Endodermal cell (in vitro differentiated cells): ENCODE measurements around the gene CYBC1. TPM values are rescaled to one million over a fixed set of nuclear protein-coding genes. Genes with fewer than 3 reads are reported as not detected.

Source experiments
- DNase-seq: peaks from one replicate; pipeline ENCODE4 v3.0.0-alpha.2; 2017
- H3K27ac ChIP-seq: 2 replicates; pipeline ENCODE4 v1.5.1; 2013; ENCODE audit warnings: mild to moderate bottlenecking, low read depth, low read length, moderate library complexity
- H3K27me3 ChIP-seq: 2 replicates; pipeline ENCODE4 v1.6.1; 2013; ENCODE audit warnings: mild to moderate bottlenecking, low read length, moderate library complexity; ENCODE audit not compliant: insufficient read depth, control insufficient read depth, poor library complexity, severe bottlenecking
- H3K36me3 ChIP-seq: 2 replicates; pipeline ENCODE4 v1.7.0; 2013; ENCODE audit warnings: mild to moderate bottlenecking, low read length, moderate library complexity; ENCODE audit not compliant: control insufficient read depth, insufficient read depth
- H3K4me1 ChIP-seq: one replicate; pipeline ENCODE4 v1.7.0; 2013; ENCODE audit warnings: low read length; ENCODE audit not compliant: control insufficient read depth, insufficient read depth
- H3K4me3 ChIP-seq: 2 replicates; pipeline ENCODE4 v1.5.1; 2013; ENCODE audit warnings: mild to moderate bottlenecking, low read length, moderate library complexity
- H3K9ac ChIP-seq: 2 replicates; pipeline ENCODE4 v1.6.1; 2013; ENCODE audit warnings: mild to moderate bottlenecking, low read length, moderate library complexity; ENCODE audit not compliant: poor library complexity, severe bottlenecking; ENCODE audit errors: extremely low read depth
- H3K9me3 ChIP-seq: 2 replicates; pipeline ENCODE4 v1.6.1; 2013; ENCODE audit warnings: mild to moderate bottlenecking, low read length, moderate library complexity; ENCODE audit not compliant: control insufficient read depth
- H3K27ac Mint-ChIP-seq: 2 replicates; pipeline ENCODE4 v1.8.0; 2020; ENCODE audit warnings: mixed read lengths
- H3K27me3 Mint-ChIP-seq: 2 replicates; pipeline ENCODE4 v1.8.0; 2021; ENCODE audit warnings: mild to moderate bottlenecking, mixed read lengths; ENCODE audit not compliant: insufficient read depth
- H3K36me3 Mint-ChIP-seq: 2 replicates; pipeline ENCODE4 v1.8.0; 2020; ENCODE audit warnings: low read depth, mixed read lengths
- H3K4me1 Mint-ChIP-seq: 2 replicates; pipeline ENCODE4 v1.8.0; 2020; ENCODE audit warnings: mixed read lengths
- H3K4me3 Mint-ChIP-seq: 2 replicates; pipeline ENCODE4 v1.8.0; 2020; ENCODE audit warnings: mild to moderate bottlenecking, moderate library complexity, mixed read lengths
- H3K9me3 Mint-ChIP-seq: 2 replicates; pipeline ENCODE4 v1.8.0; 2020; ENCODE audit warnings: mild to moderate bottlenecking, mixed read lengths
- WGBS, 2 experiments: methylation state at CpG; one replicate each; pipeline versions ENCODE4 v1.1.5 to v1.1.7; 2013; ENCODE audit warnings: missing lambda C conversion rate in 2 of 2, mixed read lengths in 1 of 2; ENCODE audit not compliant: insufficient coverage in 1 of 2, insufficient read length in 1 of 2; 5-methylcytosine and 5-hydroxymethylcytosine counted together
- total RNA-seq, 2 donors: library from RNA; stranded (reverse); fragmentation: NEBNext Ultra II Directional in 1 of 2; extraction: Animal tissue kit (Norgen Biotek cat#: 25700) in 1 of 2; gene quantifications; 2 replicates in 1 of 2; 3 replicates in 1 of 2; pipeline ENCODE4 v1.2.1, GENCODE V29; 2021
- TF ChIP-seq, protein P1 (sequence below): fragments of 200-600 bp; sonication (generic); conservative IDR thresholded peaks from 2 replicates; pipeline ENCODE4 v1.5.0; 2021; ENCODE audit warnings: antibody characterized with exemption, mild to moderate bottlenecking

Gene CYBC1
- total RNA-seq, 2 donors from 2014 or later: 71.2 to 88.5 TPM

DNA sequence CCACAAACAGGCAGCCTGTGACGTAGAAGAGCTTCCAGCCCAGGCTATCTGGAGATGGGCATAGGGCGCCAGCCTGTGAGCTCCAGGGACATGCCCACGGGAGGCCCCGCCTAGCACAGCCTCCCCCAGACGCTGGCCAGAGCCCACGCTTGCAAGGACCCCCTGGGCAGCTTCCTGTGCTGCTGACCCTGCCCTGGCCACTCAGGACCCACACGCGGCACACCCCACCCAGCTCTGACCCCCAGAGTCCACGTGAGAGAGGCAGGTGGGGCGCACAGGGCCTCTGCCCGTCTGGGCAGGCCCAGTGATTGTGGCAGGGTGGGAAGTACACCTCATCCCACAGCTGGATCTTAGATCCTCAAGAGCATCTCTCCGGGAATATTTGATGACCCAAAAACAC is 3.9 kb downstream of the CYBC1 start:
- H3K9ac ChIP-seq: no peak overlapping the region
- Mint-ChIP-seq H3K27me3 (no peaks in the 10 kb centered on the region), H3K4me3 (no peak overlapping the region), H3K4me1 (peaks cover 5% of the 10 kb centered on the region), H3K36me3 (peaks cover 15% of the 10 kb centered on the region), H3K9me3 (peaks cover 7% of the 10 kb centered on the region), H3K27ac (no peak overlapping the region)
- no peak overlapping the region for H3K27ac ChIP-seq
- peaks cover 10% of the 10 kb centered on the region for H3K36me3 ChIP-seq
- TF ChIP-seq, protein P1, sequence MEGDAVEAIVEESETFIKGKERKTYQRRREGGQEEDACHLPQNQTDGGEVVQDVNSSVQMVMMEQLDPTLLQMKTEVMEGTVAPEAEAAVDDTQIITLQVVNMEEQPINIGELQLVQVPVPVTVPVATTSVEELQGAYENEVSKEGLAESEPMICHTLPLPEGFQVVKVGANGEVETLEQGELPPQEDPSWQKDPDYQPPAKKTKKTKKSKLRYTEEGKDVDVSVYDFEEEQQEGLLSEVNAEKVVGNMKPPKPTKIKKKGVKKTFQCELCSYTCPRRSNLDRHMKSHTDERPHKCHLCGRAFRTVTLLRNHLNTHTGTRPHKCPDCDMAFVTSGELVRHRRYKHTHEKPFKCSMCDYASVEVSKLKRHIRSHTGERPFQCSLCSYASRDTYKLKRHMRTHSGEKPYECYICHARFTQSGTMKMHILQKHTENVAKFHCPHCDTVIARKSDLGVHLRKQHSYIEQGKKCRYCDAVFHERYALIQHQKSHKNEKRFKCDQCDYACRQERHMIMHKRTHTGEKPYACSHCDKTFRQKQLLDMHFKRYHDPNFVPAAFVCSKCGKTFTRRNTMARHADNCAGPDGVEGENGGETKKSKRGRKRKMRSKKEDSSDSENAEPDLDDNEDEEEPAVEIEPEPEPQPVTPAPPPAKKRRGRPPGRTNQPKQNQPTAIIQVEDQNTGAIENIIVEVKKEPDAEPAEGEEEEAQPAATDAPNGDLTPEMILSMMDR: no peak
- H3K4me3 ChIP-seq: no peak overlapping the region
- peaks cover 4% of the 10 kb centered on the region for H3K9me3 ChIP-seq
- peaks cover 5% of the 10 kb centered on the region for H3K4me1 ChIP-seq
- 89 to 94% methylated on average over 4 to 12 of the region's 12 CpGs for WGBS, 2 experiments
- H3K27me3 ChIP-seq: no peaks in the 10 kb centered on the region
- no peak for DNase-seq

GRCh38 chr17:82446124-82446523 is 4.4 kb downstream of the CYBC1 start:
- H3K36me3 Mint-ChIP-seq: peaks cover 15% of the 10 kb centered on the region
- H3K27ac ChIP-seq: no peak overlapping the region
- H3K4me3 Mint-ChIP-seq: no peak overlapping the region
- no peak overlapping the region for H3K4me3 ChIP-seq
- H3K9ac ChIP-seq: no peak overlapping the region
- peaks cover 10% of the 10 kb centered on the region for H3K36me3 ChIP-seq
- peaks cover 5% of the 10 kb centered on the region for H3K4me1 Mint-ChIP-seq
- H3K27me3 Mint-ChIP-seq: no peaks in the 10 kb centered on the region
- no peaks in the 10 kb centered on the region for H3K9me3 ChIP-seq
- WGBS, 2 experiments: 93% methylated on average over 15 of the region's 15 CpGs
- peaks cover 2% of the 10 kb centered on the region for H3K9me3 Mint-ChIP-seq
- DNase-seq: no peak
- H3K4me1 ChIP-seq: peaks cover 5% of the 10 kb centered on the region
- no peaks in the 10 kb centered on the region for H3K27me3 ChIP-seq
- H3K27ac Mint-ChIP-seq: no peak overlapping the region
- TF ChIP-seq, protein P1: no peak

- H3K4me3 Mint-ChIP-seq: no peak overlapping the region
- Histone ChIP-seq H3K4me1 (peaks cover 5% of the 10 kb centered on the region), H3K36me3 (peaks cover 10% of the 10 kb centered on the region), H3K9me3 (no peaks in the 10 kb centered on the region), H3K27ac (no peak overlapping the region), H3K4me3 (no peak overlapping the region), H3K9ac (no peak overlapping the region), H3K27me3 (no peaks in the 10 kb centered on the region)
- no peaks in the 10 kb centered on the region for H3K9me3 Mint-ChIP-seq
- H3K27me3 Mint-ChIP-seq: no peaks in the 10 kb centered on the region
- peaks cover 5% of the 10 kb centered on the region for H3K4me1 Mint-ChIP-seq
- peaks cover 15% of the 10 kb centered on the region for H3K36me3 Mint-ChIP-seq
- no peak for DNase-seq
- TF ChIP-seq, protein P1: no peak
- WGBS, 2 experiments: 94 to 97% methylated on average over 7 to 13 of the region's 13 CpGs
- H3K27ac Mint-ChIP-seq: no peak overlapping the region
Observed at GRCh38 chr17:82445542-82445941, 5.0 kb downstream of the CYBC1 start.
